Measurements from ENCODE around the gene MCRS1.

MCRS1 gene

DNA sequence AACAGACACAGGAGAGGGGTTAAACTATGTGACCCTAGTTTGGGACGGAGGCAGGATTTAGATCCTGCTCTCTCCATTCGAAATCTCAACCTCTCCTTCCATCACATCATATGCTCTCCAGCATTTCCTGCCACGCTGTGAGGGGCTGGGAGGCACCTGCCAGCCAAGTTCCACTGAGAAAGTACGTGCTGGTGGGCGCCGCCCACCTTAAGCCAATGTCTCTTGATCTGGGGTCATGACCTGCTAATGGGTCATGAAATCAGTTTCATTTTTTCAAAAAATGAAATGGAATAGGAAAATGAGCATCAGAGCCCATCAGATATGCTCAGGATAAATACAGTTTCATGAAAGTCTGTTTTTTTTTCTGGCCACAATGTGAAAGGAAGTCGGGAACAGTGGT, 7.2 kb downstream of the MCRS1 start (continued):
- TF ChIP-seq, protein P1, sequence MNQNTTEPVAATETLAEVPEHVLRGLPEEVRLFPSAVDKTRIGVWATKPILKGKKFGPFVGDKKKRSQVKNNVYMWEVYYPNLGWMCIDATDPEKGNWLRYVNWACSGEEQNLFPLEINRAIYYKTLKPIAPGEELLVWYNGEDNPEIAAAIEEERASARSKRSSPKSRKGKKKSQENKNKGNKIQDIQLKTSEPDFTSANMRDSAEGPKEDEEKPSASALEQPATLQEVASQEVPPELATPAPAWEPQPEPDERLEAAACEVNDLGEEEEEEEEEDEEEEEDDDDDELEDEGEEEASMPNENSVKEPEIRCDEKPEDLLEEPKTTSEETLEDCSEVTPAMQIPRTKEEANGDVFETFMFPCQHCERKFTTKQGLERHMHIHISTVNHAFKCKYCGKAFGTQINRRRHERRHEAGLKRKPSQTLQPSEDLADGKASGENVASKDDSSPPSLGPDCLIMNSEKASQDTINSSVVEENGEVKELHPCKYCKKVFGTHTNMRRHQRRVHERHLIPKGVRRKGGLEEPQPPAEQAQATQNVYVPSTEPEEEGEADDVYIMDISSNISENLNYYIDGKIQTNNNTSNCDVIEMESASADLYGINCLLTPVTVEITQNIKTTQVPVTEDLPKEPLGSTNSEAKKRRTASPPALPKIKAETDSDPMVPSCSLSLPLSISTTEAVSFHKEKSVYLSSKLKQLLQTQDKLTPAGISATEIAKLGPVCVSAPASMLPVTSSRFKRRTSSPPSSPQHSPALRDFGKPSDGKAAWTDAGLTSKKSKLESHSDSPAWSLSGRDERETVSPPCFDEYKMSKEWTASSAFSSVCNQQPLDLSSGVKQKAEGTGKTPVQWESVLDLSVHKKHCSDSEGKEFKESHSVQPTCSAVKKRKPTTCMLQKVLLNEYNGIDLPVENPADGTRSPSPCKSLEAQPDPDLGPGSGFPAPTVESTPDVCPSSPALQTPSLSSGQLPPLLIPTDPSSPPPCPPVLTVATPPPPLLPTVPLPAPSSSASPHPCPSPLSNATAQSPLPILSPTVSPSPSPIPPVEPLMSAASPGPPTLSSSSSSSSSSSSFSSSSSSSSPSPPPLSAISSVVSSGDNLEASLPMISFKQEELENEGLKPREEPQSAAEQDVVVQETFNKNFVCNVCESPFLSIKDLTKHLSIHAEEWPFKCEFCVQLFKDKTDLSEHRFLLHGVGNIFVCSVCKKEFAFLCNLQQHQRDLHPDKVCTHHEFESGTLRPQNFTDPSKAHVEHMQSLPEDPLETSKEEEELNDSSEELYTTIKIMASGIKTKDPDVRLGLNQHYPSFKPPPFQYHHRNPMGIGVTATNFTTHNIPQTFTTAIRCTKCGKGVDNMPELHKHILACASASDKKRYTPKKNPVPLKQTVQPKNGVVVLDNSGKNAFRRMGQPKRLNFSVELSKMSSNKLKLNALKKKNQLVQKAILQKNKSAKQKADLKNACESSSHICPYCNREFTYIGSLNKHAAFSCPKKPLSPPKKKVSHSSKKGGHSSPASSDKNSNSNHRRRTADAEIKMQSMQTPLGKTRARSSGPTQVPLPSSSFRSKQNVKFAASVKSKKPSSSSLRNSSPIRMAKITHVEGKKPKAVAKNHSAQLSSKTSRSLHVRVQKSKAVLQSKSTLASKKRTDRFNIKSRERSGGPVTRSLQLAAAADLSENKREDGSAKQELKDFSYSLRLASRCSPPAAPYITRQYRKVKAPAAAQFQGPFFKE (tag by site-specific recombination; IDR thresholded peaks at IDR 0.05; ENCODE audit: borderline replicate concordance) = no peak
- TF ChIP-seq KLF1 (tag by site-specific recombination; IDR thresholded peaks at IDR 0.05) (no peak), ZNF529 (tag by site-specific recombination; IDR thresholded peaks at IDR 0.05; ENCODE audit: insufficient replicate concordance) (no peak), ZNF24 (tag by site-specific recombination; IDR thresholded peaks at IDR 0.05) (no peak), ZBTB17 (tag by site-specific recombination; IDR thresholded peaks at IDR 0.05) (no peak), ZSCAN30 (tag by site-specific recombination; IDR thresholded peaks at IDR 0.05) (no peak), ZNF521 (tag by site-specific recombination; IDR thresholded peaks at IDR 0.05) (no peak)
- TF ChIP-seq, protein P2, sequence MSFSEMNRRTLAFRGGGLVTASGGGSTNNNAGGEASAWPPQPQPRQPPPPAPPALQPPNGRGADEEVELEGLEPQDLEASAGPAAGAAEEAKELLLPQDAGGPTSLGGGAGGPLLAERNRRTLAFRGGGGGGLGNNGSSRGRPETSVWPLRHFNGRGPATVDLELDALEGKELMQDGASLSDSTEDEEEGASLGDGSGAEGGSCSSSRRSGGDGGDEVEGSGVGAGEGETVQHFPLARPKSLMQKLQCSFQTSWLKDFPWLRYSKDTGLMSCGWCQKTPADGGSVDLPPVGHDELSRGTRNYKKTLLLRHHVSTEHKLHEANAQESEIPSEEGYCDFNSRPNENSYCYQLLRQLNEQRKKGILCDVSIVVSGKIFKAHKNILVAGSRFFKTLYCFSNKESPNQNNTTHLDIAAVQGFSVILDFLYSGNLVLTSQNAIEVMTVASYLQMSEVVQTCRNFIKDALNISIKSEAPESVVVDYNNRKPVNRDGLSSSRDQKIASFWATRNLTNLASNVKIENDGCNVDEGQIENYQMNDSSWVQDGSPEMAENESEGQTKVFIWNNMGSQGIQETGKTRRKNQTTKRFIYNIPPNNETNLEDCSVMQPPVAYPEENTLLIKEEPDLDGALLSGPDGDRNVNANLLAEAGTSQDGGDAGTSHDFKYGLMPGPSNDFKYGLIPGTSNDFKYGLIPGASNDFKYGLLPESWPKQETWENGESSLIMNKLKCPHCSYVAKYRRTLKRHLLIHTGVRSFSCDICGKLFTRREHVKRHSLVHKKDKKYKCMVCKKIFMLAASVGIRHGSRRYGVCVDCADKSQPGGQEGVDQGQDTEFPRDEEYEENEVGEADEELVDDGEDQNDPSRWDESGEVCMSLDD (tag by site-specific recombination; IDR thresholded peaks at IDR 0.05) = no peak

DNA sequence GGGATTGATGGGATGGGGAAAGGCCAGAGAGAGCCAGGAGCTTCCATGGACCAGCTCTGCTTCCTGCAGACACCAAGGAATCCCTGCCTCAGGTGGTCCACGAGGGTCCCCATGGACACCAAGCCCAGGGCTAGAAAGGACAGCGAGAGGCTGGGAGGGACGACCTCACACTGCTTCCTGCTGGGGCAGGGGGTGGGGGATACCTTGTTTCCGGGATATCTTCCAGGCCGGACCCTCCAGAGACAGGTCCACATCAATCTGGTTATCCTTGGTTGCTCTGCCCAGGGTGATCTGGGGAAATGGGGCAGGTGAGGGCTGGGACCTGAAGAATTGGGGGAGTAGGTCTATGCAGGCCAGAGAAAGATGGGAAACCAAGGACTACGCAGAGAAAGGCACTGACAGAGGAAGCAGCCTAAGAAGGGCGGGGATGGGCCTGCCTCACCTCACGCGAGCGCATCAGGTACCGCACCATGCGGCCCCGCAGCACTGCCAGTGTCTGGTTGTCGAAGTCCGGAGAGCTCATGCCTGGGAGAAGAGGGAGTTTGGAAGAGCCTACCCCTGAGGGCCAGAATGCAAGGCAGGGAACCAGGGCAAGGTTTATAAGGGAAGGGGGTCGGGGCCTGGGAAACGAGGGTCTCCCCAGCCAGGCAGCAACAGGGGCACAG, 8.8 kb downstream of the MCRS1 start:
- ChIA-PET CTCF (interaction anchor here (0.7 to 4.1 kb wide), 2 partner anchors 78 to 200 kb away, joined by 3 to 15 read pairs; no protein-coding TSS in a partner anchor), POLR2A (interaction anchor here (1.5 kb wide), 1 partner anchor 64 kb away, joined by 4 read pairs; the partner anchor contains the start of gene PRPF40B)
- no peak overlapping the region for H3K27ac ChIP-seq (ENCODE audit: extremely low read depth, low read depth, low read length)

More for the DNA sequence above, 8.8 kb downstream of the MCRS1 start:
- H3K4me3 ChIP-seq (ENCODE audit: low read depth, low read length) = no peak overlapping the region
- TF ChIP-seq ZNF248 (tag by site-specific recombination; IDR thresholded peaks at IDR 0.05) (no peak), ZNF626 (tag by site-specific recombination; IDR thresholded peaks at IDR 0.05) (no peak), ZNF10 (tag by site-specific recombination; IDR thresholded peaks at IDR 0.05) (no peak), ZNF19 (tag by site-specific recombination; IDR thresholded peaks at IDR 0.05; ENCODE audit: low read depth) (no peak), ZNF792 (tag by site-specific recombination; IDR thresholded peaks at IDR 0.05) (no peak), REPIN1 (tag by site-specific recombination; IDR thresholded peaks at IDR 0.05; ENCODE audit: low read depth) (no peak), ZBTB17 (tag by site-specific recombination; IDR thresholded peaks at IDR 0.05) (no peak)
- TF ChIP-seq, protein P3, sequence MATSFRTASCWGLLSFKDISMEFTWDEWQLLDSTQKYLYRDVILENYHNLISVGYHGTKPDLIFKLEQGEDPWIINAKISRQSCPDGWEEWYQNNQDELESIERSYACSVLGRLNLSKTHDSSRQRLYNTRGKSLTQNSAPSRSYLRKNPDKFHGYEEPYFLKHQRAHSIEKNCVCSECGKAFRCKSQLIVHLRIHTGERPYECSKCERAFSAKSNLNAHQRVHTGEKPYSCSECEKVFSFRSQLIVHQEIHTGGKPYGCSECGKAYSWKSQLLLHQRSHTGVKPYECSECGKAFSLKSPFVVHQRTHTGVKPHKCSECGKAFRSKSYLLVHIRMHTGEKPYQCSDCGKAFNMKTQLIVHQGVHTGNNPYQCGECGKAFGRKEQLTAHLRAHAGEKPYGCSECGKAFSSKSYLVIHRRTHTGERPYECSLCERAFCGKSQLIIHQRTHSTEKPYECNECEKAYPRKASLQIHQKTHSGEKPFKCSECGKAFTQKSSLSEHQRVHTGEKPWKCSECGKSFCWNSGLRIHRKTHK (tag by site-specific recombination; IDR thresholded peaks at IDR 0.05) = no peak
- TF ChIP-seq, protein P4, sequence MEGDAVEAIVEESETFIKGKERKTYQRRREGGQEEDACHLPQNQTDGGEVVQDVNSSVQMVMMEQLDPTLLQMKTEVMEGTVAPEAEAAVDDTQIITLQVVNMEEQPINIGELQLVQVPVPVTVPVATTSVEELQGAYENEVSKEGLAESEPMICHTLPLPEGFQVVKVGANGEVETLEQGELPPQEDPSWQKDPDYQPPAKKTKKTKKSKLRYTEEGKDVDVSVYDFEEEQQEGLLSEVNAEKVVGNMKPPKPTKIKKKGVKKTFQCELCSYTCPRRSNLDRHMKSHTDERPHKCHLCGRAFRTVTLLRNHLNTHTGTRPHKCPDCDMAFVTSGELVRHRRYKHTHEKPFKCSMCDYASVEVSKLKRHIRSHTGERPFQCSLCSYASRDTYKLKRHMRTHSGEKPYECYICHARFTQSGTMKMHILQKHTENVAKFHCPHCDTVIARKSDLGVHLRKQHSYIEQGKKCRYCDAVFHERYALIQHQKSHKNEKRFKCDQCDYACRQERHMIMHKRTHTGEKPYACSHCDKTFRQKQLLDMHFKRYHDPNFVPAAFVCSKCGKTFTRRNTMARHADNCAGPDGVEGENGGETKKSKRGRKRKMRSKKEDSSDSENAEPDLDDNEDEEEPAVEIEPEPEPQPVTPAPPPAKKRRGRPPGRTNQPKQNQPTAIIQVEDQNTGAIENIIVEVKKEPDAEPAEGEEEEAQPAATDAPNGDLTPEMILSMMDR (tag by site-specific recombination; IDR thresholded peaks at IDR 0.05) = no peak
- TF ChIP-seq, protein P5, sequence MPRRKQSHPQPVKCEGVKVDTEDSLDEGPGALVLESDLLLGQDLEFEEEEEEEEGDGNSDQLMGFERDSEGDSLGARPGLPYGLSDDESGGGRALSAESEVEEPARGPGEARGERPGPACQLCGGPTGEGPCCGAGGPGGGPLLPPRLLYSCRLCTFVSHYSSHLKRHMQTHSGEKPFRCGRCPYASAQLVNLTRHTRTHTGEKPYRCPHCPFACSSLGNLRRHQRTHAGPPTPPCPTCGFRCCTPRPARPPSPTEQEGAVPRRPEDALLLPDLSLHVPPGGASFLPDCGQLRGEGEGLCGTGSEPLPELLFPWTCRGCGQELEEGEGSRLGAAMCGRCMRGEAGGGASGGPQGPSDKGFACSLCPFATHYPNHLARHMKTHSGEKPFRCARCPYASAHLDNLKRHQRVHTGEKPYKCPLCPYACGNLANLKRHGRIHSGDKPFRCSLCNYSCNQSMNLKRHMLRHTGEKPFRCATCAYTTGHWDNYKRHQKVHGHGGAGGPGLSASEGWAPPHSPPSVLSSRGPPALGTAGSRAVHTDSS (tag by site-specific recombination; IDR thresholded peaks at IDR 0.05) = no peak
- no peaks in the 10 kb centered on the region for H3K9me3 ChIP-seq (ENCODE audit: control insufficient read depth, insufficient read depth, low read depth, low read length)
- H3K36me3 ChIP-seq (ENCODE audit: control insufficient read depth in 2 of 2, insufficient read depth in 1 of 2, low read length in 2 of 2) = peaks cover 11 to 82% of the 10 kb centered on the region in 2 experiments
- no peaks in the 10 kb centered on the region for H3K4me1 ChIP-seq (ENCODE audit: control insufficient read depth, insufficient read depth, low read length)
